ENCODE data around the gene SERPINA12.

Gene SERPINA12

DNA sequence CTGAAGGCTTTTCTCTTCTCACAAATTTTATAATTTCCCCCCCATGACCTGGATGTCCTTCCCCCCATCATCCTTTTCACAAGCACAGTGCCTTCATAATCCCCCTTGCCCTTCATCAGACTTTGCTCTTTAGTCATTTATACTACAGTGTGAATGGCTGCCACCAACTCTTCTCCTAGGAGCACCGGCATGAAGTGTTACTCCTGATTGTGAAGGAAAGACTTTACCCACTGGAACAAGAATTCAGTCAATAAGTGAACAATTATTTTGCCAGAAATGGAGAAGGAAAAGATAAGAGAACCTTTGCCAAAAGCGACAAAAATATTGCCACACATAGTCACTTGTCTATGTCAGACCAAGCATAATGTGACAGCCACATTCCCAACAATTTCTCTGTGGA, 38.2 kb downstream of the SERPINA12 start:
- TF ChIP-seq, protein P1, sequence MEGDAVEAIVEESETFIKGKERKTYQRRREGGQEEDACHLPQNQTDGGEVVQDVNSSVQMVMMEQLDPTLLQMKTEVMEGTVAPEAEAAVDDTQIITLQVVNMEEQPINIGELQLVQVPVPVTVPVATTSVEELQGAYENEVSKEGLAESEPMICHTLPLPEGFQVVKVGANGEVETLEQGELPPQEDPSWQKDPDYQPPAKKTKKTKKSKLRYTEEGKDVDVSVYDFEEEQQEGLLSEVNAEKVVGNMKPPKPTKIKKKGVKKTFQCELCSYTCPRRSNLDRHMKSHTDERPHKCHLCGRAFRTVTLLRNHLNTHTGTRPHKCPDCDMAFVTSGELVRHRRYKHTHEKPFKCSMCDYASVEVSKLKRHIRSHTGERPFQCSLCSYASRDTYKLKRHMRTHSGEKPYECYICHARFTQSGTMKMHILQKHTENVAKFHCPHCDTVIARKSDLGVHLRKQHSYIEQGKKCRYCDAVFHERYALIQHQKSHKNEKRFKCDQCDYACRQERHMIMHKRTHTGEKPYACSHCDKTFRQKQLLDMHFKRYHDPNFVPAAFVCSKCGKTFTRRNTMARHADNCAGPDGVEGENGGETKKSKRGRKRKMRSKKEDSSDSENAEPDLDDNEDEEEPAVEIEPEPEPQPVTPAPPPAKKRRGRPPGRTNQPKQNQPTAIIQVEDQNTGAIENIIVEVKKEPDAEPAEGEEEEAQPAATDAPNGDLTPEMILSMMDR (IDR thresholded peaks at IDR 0.05; ENCODE audit: low read depth, low read length) = no peak
- H3K4me3 ChIP-seq (ENCODE audit: low read depth, low read length) = no peak overlapping the region

GRCh38 chr14:94470311-94470710, 39.0 kb downstream of the SERPINA12 start:
- H3K4me3 ChIP-seq (ENCODE audit: low read depth, low read length) = no peak overlapping the region
- TF ChIP-seq, protein P1 (IDR thresholded peaks at IDR 0.05; ENCODE audit: low read depth, low read length) = no peak

DNA sequence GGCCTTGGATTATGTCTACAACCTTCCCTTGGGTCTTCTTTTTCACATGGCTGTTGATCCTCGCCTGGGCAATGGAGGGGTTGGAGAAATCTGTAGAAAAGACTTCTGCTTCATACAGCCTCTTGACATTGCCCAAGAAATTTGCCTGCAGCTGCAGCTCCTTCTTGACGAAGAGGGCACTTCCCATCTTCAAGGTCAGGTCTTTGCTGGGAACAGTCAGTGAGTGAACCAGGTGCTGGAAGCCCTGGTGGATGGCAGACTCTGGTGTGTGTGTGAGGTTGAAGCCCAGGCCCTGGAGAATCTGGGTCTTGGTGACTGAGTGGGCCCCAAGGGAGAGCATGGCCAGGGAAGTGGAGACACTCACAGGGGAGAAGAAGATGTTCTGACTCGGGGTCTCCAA, 40.0 kb downstream of the SERPINA12 start:
- TF ChIP-seq, protein P1 (IDR thresholded peaks at IDR 0.05; ENCODE audit: low read depth, low read length) = no peak
- no peak overlapping the region for H3K4me3 ChIP-seq (ENCODE audit: low read depth, low read length)

DNA sequence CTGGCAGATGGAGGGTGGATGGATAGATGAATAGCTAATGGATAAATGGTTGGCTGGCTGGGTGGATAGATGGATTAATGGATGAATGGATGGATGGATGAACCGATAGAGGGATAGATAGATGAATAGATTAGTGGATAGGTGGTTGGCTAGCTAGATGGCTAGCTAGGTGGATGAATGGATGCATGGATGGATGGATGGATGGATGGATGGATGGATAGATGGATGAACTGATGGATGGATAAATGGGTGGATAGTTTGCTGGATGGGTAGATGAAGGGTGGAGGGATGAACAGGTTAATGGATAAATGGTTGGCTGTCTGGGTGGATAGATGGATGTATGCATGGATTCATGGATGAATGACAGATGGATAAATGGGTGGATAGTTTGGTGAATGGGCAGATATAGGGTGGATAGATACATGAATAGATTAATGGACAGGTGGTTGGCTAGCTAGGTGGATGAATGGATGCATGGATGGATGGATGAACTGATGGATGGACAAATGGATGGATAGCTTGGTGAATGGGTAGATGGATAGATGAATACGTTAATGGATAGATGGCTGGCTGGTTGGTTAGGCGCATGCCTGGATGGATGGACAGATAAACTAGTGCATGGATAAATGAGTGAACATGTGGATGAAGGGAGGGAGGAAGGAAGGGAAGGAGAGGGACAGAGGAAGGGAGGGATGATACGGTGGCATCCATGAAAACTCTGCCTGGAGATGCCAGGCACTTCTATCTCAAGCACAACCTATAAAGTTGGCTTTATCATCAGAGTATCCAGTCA, 41.3 kb downstream of the SERPINA12 start:
- H3K4me3 ChIP-seq (ENCODE audit: low read depth, low read length) = no peak overlapping the region
- TF ChIP-seq, protein P1 (IDR thresholded peaks at IDR 0.05; ENCODE audit: low read depth, low read length) = no peak

DNA sequence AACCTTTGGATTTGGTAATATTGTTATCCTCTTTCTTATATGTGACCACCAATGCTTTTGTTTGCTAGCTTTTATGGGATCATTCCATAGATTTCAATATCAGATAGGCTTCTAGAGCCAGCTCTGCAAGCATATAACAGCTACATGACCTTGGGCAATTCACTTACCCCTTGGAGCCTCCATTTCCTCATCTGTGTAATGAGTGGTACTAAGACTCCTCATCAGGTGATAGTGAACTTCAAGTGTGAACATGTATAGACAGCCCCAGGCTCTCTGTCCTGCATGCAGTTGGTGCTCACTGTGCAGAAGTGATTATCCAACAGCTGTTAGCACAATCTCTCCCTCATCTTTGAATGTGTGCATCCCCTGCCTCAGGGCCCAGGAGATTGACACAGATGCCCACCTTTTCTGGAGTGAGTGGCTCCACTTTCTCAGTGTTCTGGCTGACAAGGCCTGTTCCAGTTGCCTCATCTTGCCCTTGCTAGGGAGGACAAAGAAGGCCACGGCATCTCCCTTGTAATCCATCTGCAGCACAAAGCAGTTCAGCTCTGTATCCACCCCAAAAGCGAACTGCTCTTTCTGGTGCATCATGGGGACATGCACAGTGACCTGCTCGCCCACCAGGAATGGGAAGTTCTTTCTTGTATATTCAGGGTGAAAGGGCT, 42.4 kb downstream of the SERPINA12 start:
- TF ChIP-seq, protein P1 (IDR thresholded peaks at IDR 0.05; ENCODE audit: low read depth, low read length) = no peak
- no peak overlapping the region for H3K4me3 ChIP-seq (ENCODE audit: low read depth, low read length)

GRCh38 chr14:94465042-94465441, 44.2 kb downstream of the SERPINA12 start:
- H3K4me3 ChIP-seq (ENCODE audit: low read depth, low read length) = no peak overlapping the region
- TF ChIP-seq, protein P1 (IDR thresholded peaks at IDR 0.05; ENCODE audit: low read depth, low read length) = no peak

DNA sequence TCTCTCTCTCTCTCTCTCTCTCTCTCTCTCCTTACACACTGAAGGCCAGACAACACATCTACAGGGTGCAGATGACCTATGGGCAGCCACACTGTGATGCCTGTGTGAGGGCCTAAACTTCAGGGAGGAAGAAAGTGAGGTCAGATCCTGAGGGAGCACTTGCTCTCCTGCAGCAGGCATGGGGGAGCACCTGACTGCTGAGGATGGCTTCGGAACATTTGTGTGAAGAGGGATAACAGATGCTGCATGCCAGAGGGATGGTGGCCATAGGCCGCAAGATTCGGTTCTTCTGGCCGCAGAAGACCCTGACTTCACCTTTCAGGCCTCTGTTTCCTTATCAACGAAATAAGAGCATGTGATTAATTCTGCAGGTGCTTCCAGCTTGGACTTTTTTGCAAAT, 45.0 kb downstream of the SERPINA12 start:
- TF ChIP-seq, protein P1 (IDR thresholded peaks at IDR 0.05; ENCODE audit: low read depth, low read length) = no peak
- no peak overlapping the region for H3K4me3 ChIP-seq (ENCODE audit: low read depth, low read length)
